NB4 (cell line): ENCODE results near the gene OR10AG1.

ENCODE experiments used
- DNase-seq: peaks from one replicate; pipeline ENCODE4 v3.0.0; 2010; ENCODE audit warnings: low read depth
- H3K4me3 ChIP-seq: one replicate; pipeline ENCODE4 v1.5.1; 2011; ENCODE audit warnings: mild to moderate bottlenecking, low read depth, low read length, moderate library complexity
- CTCF ChIP-seq: IDR thresholded peaks from one replicate; pipeline ENCODE4 v1.5.1; 2012; ENCODE audit warnings: low read depth, low read length
- MAX ChIP-seq: IDR thresholded peaks from 2 replicates; pipeline ENCODE4 v1.6.1; 2011; ENCODE audit warnings: low read depth, low read length
- MYC ChIP-seq: IDR thresholded peaks from 2 replicates; pipeline ENCODE4 v1.6.1; 2011; ENCODE audit warnings: low read depth, low read length
- POLR2A ChIP-seq: IDR thresholded peaks from 2 replicates; pipeline ENCODE4 v1.6.1; 2011; ENCODE audit warnings: mild to moderate bottlenecking; ENCODE audit not compliant: insufficient read length; ENCODE audit errors: extremely low read depth

OR10AG1 gene

DNA sequence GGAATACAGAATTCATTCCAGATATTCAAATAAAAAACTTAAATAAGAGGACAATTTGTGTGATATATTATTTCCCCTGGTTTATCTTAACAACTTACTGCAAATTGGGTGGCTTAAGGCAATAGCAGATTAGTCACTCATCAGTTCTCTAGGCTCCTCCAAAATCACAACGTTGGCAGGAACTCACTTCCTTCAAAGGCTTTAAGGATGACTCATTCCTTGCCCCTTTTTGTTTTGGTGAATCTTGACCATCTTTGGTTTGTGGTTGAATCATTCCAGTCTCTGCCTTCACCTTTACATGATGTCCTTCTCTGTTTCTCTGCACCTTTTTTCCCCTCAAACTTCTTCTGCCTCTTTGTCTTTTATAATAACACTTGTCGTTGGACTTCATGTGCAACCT is 3.4 kb downstream of the OR10AG1 start:
- no peak for TF ChIP-seq MYC
- TF ChIP-seq CTCF, result no peak
- TF ChIP-seq POLR2A, result no peak
- no peak for TF ChIP-seq MAX
- no peak overlapping the region for H3K4me3 ChIP-seq
- DNase-seq, result peak; percentile 7

DNA sequence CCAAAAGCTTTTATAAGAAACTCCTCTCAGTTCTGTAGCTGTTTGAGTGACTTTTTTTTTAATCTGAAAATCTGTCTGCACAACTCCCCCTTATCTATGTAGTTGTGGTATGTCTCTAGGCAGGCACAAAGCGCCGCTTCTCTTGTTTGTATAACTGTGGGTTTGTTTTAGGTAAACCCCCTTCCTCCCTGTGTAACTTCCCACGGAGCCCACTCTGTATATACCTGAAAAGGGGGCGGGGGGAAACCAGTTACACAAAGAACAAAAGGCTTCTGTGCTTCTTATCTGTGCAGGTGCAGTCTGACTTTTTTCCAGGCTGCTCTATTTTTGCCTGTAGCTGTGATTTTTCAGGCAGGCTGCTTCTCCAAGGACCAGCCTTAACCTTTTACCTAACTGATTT is 13.2 kb downstream of the OR10AG1 start:
- TF ChIP-seq MAX (no peak), CTCF (no peak), MYC (no peak), POLR2A (no peak)
- no peak for DNase-seq
- no peak overlapping the region for H3K4me3 ChIP-seq

DNA sequence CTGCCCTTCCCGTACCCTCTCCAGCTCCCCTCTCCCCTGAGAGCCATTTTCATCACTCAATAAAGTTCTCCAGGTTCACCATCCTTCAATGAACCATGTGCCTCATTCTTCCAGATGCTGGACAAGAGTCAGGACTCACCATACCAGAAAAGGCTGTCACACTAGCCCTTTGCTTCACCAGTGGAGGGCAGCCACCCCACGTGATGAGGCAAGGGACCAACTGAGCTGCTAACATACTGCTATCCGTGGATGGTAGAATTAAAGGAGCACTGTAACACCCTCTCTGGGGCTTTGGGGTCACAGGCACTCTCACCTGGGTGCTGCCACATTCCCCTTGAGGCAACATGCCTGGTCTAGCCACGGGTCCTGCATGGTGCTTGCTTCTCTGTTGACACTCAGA is 20.4 kb downstream of the OR10AG1 start:
- H3K4me3 ChIP-seq, result no peak overlapping the region
- no peak for DNase-seq
- TF ChIP-seq CTCF, result no peak
- no peak for TF ChIP-seq MYC
- no peak for TF ChIP-seq POLR2A

GRCh38 chr11:55942785-55943392 is 26.9 kb downstream of the OR10AG1 start:
- peak; percentile 58 for DNase-seq
- TF ChIP-seq CTCF (peak; percentile 20), POLR2A (no peak), MYC (no peak), MAX (no peak)
- no peak overlapping the region for H3K4me3 ChIP-seq

GRCh38 chr11:55936300-55936699 is 33.4 kb downstream of the OR10AG1 start, which contains the start of gene OR5I1:
Gene OR5I1 (minus strand): TSS chr11:55936400. CDS start chr11:55936400, 0 bp downstream.
- no peak for TF ChIP-seq POLR2A
- no peak for TF ChIP-seq CTCF
- no peak for TF ChIP-seq MAX
- TF ChIP-seq MYC, result no peak
- no peak for DNase-seq
- H3K4me3 ChIP-seq, result no peak within 1 kb of the TSS

- no peak for DNase-seq
- TF ChIP-seq CTCF, result no peak
- no peak for TF ChIP-seq MAX
- no peak for TF ChIP-seq POLR2A
- TF ChIP-seq MYC, result no peak
- H3K4me3 ChIP-seq, result no peak overlapping the region
Measured at GRCh38 chr11:55920537-55920936, 49.2 kb downstream of the OR10AG1 start.
